ENCODE measurements around the gene SDF2.

DNA sequence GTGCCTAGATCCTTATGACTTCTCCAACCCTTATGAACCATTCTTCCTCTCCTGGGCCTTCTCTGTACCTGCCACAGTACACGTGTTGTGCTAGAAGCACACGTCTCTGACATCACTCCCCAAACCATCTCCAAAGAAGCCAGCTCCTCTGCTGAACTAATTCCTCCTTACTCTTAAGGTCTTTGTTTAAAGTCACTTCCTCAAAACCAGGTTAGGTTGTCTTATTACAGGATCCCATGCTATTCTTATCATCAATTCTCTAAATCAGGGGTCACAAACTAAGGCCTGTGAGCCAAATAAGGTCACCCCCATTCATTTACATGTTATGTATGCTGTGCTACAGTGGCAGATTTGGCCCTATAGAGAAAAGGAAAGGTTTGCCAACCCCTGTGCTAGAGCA, 4.3 kb upstream of the SDF2 start:
- no peak for TF ChIP-seq POLR2A (IDR thresholded peaks at IDR 0.05)
- TF ChIP-seq, protein P1, sequence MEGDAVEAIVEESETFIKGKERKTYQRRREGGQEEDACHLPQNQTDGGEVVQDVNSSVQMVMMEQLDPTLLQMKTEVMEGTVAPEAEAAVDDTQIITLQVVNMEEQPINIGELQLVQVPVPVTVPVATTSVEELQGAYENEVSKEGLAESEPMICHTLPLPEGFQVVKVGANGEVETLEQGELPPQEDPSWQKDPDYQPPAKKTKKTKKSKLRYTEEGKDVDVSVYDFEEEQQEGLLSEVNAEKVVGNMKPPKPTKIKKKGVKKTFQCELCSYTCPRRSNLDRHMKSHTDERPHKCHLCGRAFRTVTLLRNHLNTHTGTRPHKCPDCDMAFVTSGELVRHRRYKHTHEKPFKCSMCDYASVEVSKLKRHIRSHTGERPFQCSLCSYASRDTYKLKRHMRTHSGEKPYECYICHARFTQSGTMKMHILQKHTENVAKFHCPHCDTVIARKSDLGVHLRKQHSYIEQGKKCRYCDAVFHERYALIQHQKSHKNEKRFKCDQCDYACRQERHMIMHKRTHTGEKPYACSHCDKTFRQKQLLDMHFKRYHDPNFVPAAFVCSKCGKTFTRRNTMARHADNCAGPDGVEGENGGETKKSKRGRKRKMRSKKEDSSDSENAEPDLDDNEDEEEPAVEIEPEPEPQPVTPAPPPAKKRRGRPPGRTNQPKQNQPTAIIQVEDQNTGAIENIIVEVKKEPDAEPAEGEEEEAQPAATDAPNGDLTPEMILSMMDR (IDR thresholded peaks at IDR 0.05) = no peak

Measured in heart left ventricle (tissue), 13 donors.